H1 (cell line): ENCODE data around the gene ILK. TPM values are rescaled to one million over a fixed set of nuclear protein-coding genes. Genes with fewer than 3 reads are reported as not detected.

Experiments used
- CTCF ChIA-PET: fragments of 300-600 bp; sonication (Branson Sonifier 250); formaldehyde crosslinking; loops from one replicate; lab custom pipeline; 2021; ENCODE audit not compliant: partially characterized antibody; lab: Charles Lee
- POLR2A ChIA-PET: fragments of 300-600 bp; sonication (Branson Sonifier 250); formaldehyde crosslinking; loops from one replicate; lab custom pipeline; 2021; ENCODE audit warnings: inconsistent platforms; ENCODE audit not compliant: partially characterized antibody; lab: Charles Lee
- DNase-seq, 2 experiments: peaks; one replicate each; pipeline versions ENCODE4 v3.0.0 to v3.0.0-alpha.2; 2010 to 2022; ENCODE audit warnings: low spot score in 2 of 2, low read depth in 1 of 2, mixed read lengths in 1 of 2
- FAIRE-seq: peaks from 2 replicates; lab custom pipeline; 2011; peaks lifted over from hg19 to GRCh38; lab: Jason Lieb, UNC
- H2AFZ ChIP-seq: 2 replicates; pipeline ENCODE4 v1.8.1; 2012; ENCODE audit warnings: low read length, inconsistent platforms
- H2AK5ac ChIP-seq: 2 replicates; pipeline ENCODE4 v1.6.1; 2013; ENCODE audit warnings: low read depth, low read length
- H2BK120ac ChIP-seq: replicated peaks from 2 replicates; pipeline ENCODE3; 2013; ENCODE audit warnings: low read depth, low read length, inconsistent platforms
- H2BK12ac ChIP-seq: 2 replicates; pipeline ENCODE4 v1.6.1; 2013; ENCODE audit warnings: low read depth, low read length
- H2BK15ac ChIP-seq: 2 replicates; pipeline ENCODE4 v1.6.1; 2013; ENCODE audit warnings: low read length
- H2BK20ac ChIP-seq: 2 replicates; pipeline ENCODE4 v1.6.1; 2013; ENCODE audit warnings: low read length
- H2BK5ac ChIP-seq: 2 replicates; pipeline ENCODE4 v1.6.1; 2013; ENCODE audit warnings: low read depth, low read length
- H3K14ac ChIP-seq: 2 replicates; pipeline ENCODE4 v1.6.1; 2013; ENCODE audit warnings: inconsistent platforms; ENCODE audit not compliant: insufficient read length
- H3K18ac ChIP-seq: 2 replicates; pipeline ENCODE4 v1.6.1; 2013; ENCODE audit warnings: low read length; ENCODE audit errors: extremely low read depth
- H3K23ac ChIP-seq: 2 replicates; pipeline ENCODE4 v1.6.1; 2013; ENCODE audit warnings: inconsistent platforms; ENCODE audit not compliant: insufficient read length
- H3K23me2 ChIP-seq: 2 replicates; pipeline ENCODE4 v1.6.1; 2013; ENCODE audit warnings: low read depth, low read length
- H3K27ac ChIP-seq: 2 replicates; pipeline ENCODE4 v1.6.1; 2011; ENCODE audit warnings: low read depth, low read length, inconsistent platforms
- H3K27me3 ChIP-seq, 4 experiments: replicated peaks in 1 of 4; 1 replicate in 1 of 4; 2 replicates in 3 of 4; pipeline versions ENCODE4 v1.6.1 to v1.8.1; 2011 to 2013; ENCODE audit warnings: low read length in 3 of 4, mild to moderate bottlenecking in 3 of 4, inconsistent platforms in 2 of 4, mixed read lengths in 2 of 4, moderate library complexity in 1 of 4; ENCODE audit not compliant: control insufficient read depth in 3 of 4, insufficient read depth in 3 of 4; ENCODE audit errors: extremely low read depth in 1 of 4
- H3K36me3 ChIP-seq, 4 experiments: 2 replicates each; pipeline versions ENCODE4 v1.6.1 to v1.8.1; 2011 to 2013; ENCODE audit warnings: mild to moderate bottlenecking in 4 of 4, low read length in 3 of 4, moderate library complexity in 2 of 4, control low read depth in 1 of 4, inconsistent platforms in 1 of 4; ENCODE audit not compliant: insufficient read depth in 4 of 4, control insufficient read depth in 2 of 4
- H3K4ac ChIP-seq: replicated peaks from 2 replicates; pipeline ENCODE3; 2013; ENCODE audit warnings: low read length, low read depth, mixed read lengths, inconsistent platforms; ENCODE audit not compliant: insufficient read length
- H3K4me1 ChIP-seq, 4 experiments: replicated peaks in 1 of 4; 1 replicate in 1 of 4; 2 replicates in 3 of 4; pipeline versions ENCODE4 v1.6.1 to v1.8.1; 2011 to 2013; ENCODE audit warnings: low read length in 3 of 4, inconsistent platforms in 2 of 4, mixed read lengths in 1 of 4; ENCODE audit not compliant: insufficient read depth in 4 of 4, control insufficient read depth in 3 of 4
- H3K4me2 ChIP-seq, 2 experiments: 2 replicates each; pipeline versions ENCODE4 v1.6.1 to v1.8.1; 2011 to 2013; ENCODE audit warnings: low read depth in 2 of 2, low read length in 2 of 2, control low read depth in 1 of 2, inconsistent platforms in 1 of 2, mild to moderate bottlenecking in 1 of 2; ENCODE audit not compliant: insufficient read depth in 1 of 2
- H3K4me3 ChIP-seq, 4 experiments: fragments of 200-600, 300-600 bp in 1 of 4; sonication (generic), shearing (Covaris generic), sonication (Bioruptor Twin) in 1 of 4; 2 replicates each; pipeline versions ENCODE4 v1.5.1 to v1.8.1; 2011 to 2016; ENCODE audit warnings: low read length in 4 of 4, low read depth in 3 of 4, control low read depth in 2 of 4, inconsistent platforms in 2 of 4, mild to moderate bottlenecking in 2 of 4, mixed read lengths in 1 of 4, moderate library complexity in 1 of 4; ENCODE audit not compliant: insufficient read depth in 2 of 4; ENCODE audit errors: extremely low read depth in 1 of 4
- H3K56ac ChIP-seq: replicated peaks from 2 replicates; pipeline ENCODE3; 2013; ENCODE audit warnings: low read depth, mild to moderate bottlenecking, mixed read lengths, low read length, inconsistent platforms; ENCODE audit not compliant: insufficient read length
- H3K79me1 ChIP-seq: 2 replicates; pipeline ENCODE4 v1.6.1; 2013; ENCODE audit warnings: low read depth, low read length, control low read depth
- H3K79me2 ChIP-seq, 2 experiments: 2 replicates each; pipeline versions ENCODE4 v1.6.1 to v1.8.1; 2012 to 2013; ENCODE audit warnings: low read length in 2 of 2, mild to moderate bottlenecking in 2 of 2, inconsistent platforms in 1 of 2; ENCODE audit not compliant: insufficient read depth in 2 of 2, control insufficient read depth in 1 of 2
- H3K9ac ChIP-seq, 4 experiments: replicated peaks in 1 of 4; 1 replicate in 1 of 4; 2 replicates in 3 of 4; pipeline versions ENCODE4 v1.6.1 to v1.8.1; 2011 to 2013; ENCODE audit warnings: low read depth in 3 of 4, low read length in 3 of 4, control low read depth in 2 of 4, mild to moderate bottlenecking in 2 of 4, moderate library complexity in 2 of 4, inconsistent platforms in 1 of 4; ENCODE audit errors: extremely low read depth in 1 of 4
- H3K9me3 ChIP-seq, 2 experiments: 2 replicates each; pipeline versions ENCODE4 v1.6.1 to v1.8.1; 2012 to 2013; ENCODE audit warnings: mild to moderate bottlenecking in 2 of 2, moderate library complexity in 2 of 2, control low read depth in 1 of 2, inconsistent platforms in 1 of 2, low read depth in 1 of 2, low read length in 1 of 2, mixed read lengths in 1 of 2; ENCODE audit not compliant: insufficient read depth in 2 of 2
- H4K20me1 ChIP-seq, 2 experiments: replicated peaks in 1 of 2; 2 replicates each; pipeline versions ENCODE3 to v1.8.1; 2011 to 2013; ENCODE audit warnings: inconsistent platforms in 2 of 2, low read length in 2 of 2, mild to moderate bottlenecking in 1 of 2; ENCODE audit not compliant: insufficient read depth in 2 of 2, control insufficient read depth in 1 of 2
- H4K5ac ChIP-seq: 2 replicates; pipeline ENCODE4 v1.6.1; 2013; ENCODE audit warnings: low read length, low read depth, mixed read lengths, inconsistent platforms; ENCODE audit not compliant: insufficient read length
- H4K8ac ChIP-seq: 2 replicates; pipeline ENCODE4 v1.8.0; 2013; ENCODE audit warnings: mild to moderate bottlenecking, moderate library complexity, low read length, inconsistent platforms; ENCODE audit not compliant: insufficient read depth; ENCODE audit errors: extremely low read depth
- H4K91ac ChIP-seq: replicated peaks from 2 replicates; pipeline ENCODE3; 2013; ENCODE audit warnings: low read length, mixed read lengths, inconsistent platforms; ENCODE audit not compliant: insufficient read length
- BACH1 ChIP-seq: IDR thresholded peaks from 2 replicates; pipeline ENCODE4 v1.6.1; 2012; ENCODE audit warnings: low read length, improper control_type of control experiment
- CHD2 ChIP-seq: IDR thresholded peaks from 2 replicates; pipeline ENCODE4 v1.6.1; 2012; ENCODE audit warnings: low read length, improper control_type of control experiment
- CREB1 ChIP-seq: IDR thresholded peaks from 2 replicates; pipeline ENCODE4 v1.6.1; 2012; ENCODE audit warnings: inconsistent platforms
- CTCF ChIP-seq, 3 experiments: IDR thresholded peaks; 1 replicate in 2 of 3; 2 replicates in 1 of 3; pipeline versions ENCODE4 v1.5.1 to v1.6.1; 2011; ENCODE audit warnings: low read length in 3 of 3, mild to moderate bottlenecking in 3 of 3, inconsistent platforms in 2 of 3, low read depth in 1 of 3, moderate library complexity in 1 of 3; ENCODE audit not compliant: insufficient read depth in 1 of 3; ENCODE audit errors: control extremely low read depth in 1 of 3
- HDAC2 ChIP-seq, 2 experiments: fragments of 300-600 bp in 1 of 2; sonication (generic) in 1 of 2; IDR thresholded peaks; 2 replicates each; pipeline ENCODE4 v1.6.1; 2011 to 2012; ENCODE audit warnings: low read depth in 2 of 2, low read length in 2 of 2, mild to moderate bottlenecking in 2 of 2, moderate library complexity in 2 of 2, borderline replicate concordance in 1 of 2, inconsistent platforms in 1 of 2
- JUN ChIP-seq: IDR thresholded peaks from 2 replicates; pipeline ENCODE4 v1.6.1; 2011; ENCODE audit warnings: low read depth, mild to moderate bottlenecking, improper control_type of control experiment, low read length
- MAX ChIP-seq: IDR thresholded peaks from 2 replicates; pipeline ENCODE4 v1.6.1; 2012; ENCODE audit warnings: inconsistent platforms
- NANOG ChIP-seq: IDR thresholded peaks from 2 replicates; pipeline ENCODE4 v1.6.1; 2011; ENCODE audit warnings: low read length, low read depth, mild to moderate bottlenecking, inconsistent platforms; ENCODE audit not compliant: insufficient read depth, poor library complexity, severe bottlenecking
- POU5F1 ChIP-seq: IDR thresholded peaks from 2 replicates; pipeline ENCODE4 v1.6.1; 2011; ENCODE audit warnings: low read depth, mild to moderate bottlenecking, low read length, moderate library complexity
- RAD21 ChIP-seq, 2 experiments: IDR thresholded peaks in 1 of 2; conservative IDR thresholded peaks in 1 of 2; 2 replicates each; pipeline ENCODE4 v1.6.1; 2011; ENCODE audit warnings: low read depth in 2 of 2, low read length in 2 of 2, improper control_type of control experiment in 1 of 2, inconsistent platforms in 1 of 2, mild to moderate bottlenecking in 1 of 2, moderate library complexity in 1 of 2
- SP4 ChIP-seq: IDR thresholded peaks from 2 replicates; pipeline ENCODE4 v1.6.1; 2012; ENCODE audit warnings: low read length, inconsistent platforms
- WGBS, 2 experiments: shearing (Covaris generic) in 1 of 2; methylation state at CpG; one replicate each; pipeline versions ENCODE4 v1.1.6 to v1.1.7; 2013 to 2015; ENCODE audit warnings: low lambda C conversion rate in 2 of 2, mixed read lengths in 2 of 2, inconsistent platforms in 1 of 2, low coverage in 1 of 2, missing lambda C conversion rate in 1 of 2; ENCODE audit not compliant: insufficient replicate concordance in 2 of 2, insufficient coverage in 1 of 2, insufficient read length in 1 of 2; ENCODE audit errors: extremely low coverage in 1 of 2, missing lambda C conversion rate in 1 of 2; 5-methylcytosine and 5-hydroxymethylcytosine counted together
- polyA plus RNA-seq, 7 experiments: library from polyadenylated mRNA; depleted of rRNA in 3 of 7; stranded (reverse) in 5 of 7; unstranded in 2 of 7; fragments of >200 nt in 5 of 7; fragments of 200-250 nt in 2 of 7; gene quantifications; 1 replicate in 5 of 7; 2 replicates in 1 of 7; 4 replicates in 1 of 7; pipeline versions ENCODE4 v1.2.1 to v1.2.3, GENCODE V29; 2011 to 2013; ENCODE audit warnings: missing spikeins in 2 of 7, mixed read lengths in 2 of 7
- total RNA-seq: library from RNA; stranded (reverse); fragmentation: NEBNext Ultra II Directional; extraction: Animal tissue kit (Norgen Biotek cat#: 25700); gene quantifications from 2 replicates; pipeline ENCODE4 v1.2.1, GENCODE V29; 2021

Gene ILK
- total and polyA plus RNA-seq, 2 of the 8 experiments (the other 6 are each of a cell fraction or from before 2014, with no cell fraction given) = 91.4 to 132 TPM

DNA sequence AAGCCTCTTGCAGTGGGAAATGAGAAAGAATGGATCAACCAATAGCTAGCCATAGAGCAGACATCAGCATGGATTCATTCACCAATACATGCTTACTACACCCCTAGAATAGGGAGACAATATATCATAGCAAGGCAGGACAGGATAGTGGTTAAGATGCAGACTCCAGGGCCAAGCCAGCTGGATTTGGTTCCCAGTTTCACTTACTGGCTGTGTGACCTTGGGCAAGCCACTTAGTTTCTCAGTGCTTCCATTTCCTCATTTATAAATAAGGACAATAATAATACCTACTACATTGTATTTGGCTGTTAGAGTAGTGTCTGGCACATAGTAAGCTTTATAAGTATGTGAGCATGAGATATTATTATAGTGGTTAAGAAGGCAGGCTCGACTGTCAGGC, 44.9 kb downstream of the ILK start:
- Histone ChIP-seq H3K18ac (no peak overlapping the region), H4K8ac (no peak overlapping the region), H2BK12ac (no peak overlapping the region), H3K4me3 (no peak overlapping the region), H2AK5ac (no peak overlapping the region), H3K9ac (no peak overlapping the region), H3K14ac (no peak overlapping the region), H2BK120ac (no peak overlapping the region), H4K5ac (no peak overlapping the region), H3K23ac (no peak overlapping the region), H4K20me1 (peaks cover 0 to 2% of the 10 kb centered on the region in 2 experiments), H3K27ac (no peak overlapping the region), H3K36me3 (no peaks in the 10 kb centered on the region), H2BK15ac (no peak overlapping the region; the same call in 1 of the 2 replicates), H3K56ac (no peak overlapping the region), H3K79me2 (no peaks in the 10 kb centered on the region), H3K4ac (no peak overlapping the region), H4K91ac (no peak overlapping the region), H2BK20ac (no peak overlapping the region), H3K23me2 (no peaks in the 10 kb centered on the region), H3K27me3 (peaks cover 0 to 4% (median 1%) of the 10 kb centered on the region in 4 experiments; a peak in 2 of 7 replicates), H3K4me2 (no peak overlapping the region), H3K4me1 (peaks cover 3 to 10% (median 5%) of the 10 kb centered on the region in 4 experiments; a peak in 6 of 7 replicates), H2AFZ (no peak overlapping the region), H3K79me1 (no peaks in the 10 kb centered on the region), H3K9me3 (no peaks in the 10 kb centered on the region), H2BK5ac (no peak overlapping the region)
- 89% methylated on average over 1 of the region's 1 CpG; no CpG with 5 or more reads in 1 of the 2 experiments for WGBS, 2 experiments
- CTCF ChIA-PET = interaction anchor here (1.4 to 3.6 kb wide), 7 partner anchors 9 to 117 kb away, joined by 3 to 9 read pairs (median 4); no protein-coding TSS in a partner anchor
- DNase-seq (no peak), FAIRE-seq (no peak)
- POLR2A ChIA-PET = interaction anchor here (2.5 to 2.9 kb wide), 2 partner anchors 34 to 37 kb away, joined by 12 to 15 read pairs; partner anchors contain the start of genes MRPL17 and TAF10
- TF ChIP-seq CREB1 (no peak), BACH1 (no peak), MAX (no peak), HDAC2 (IDR thresholded peaks at IDR 0.05; ENCODE audit: borderline replicate concordance in 1 of 2, low read depth in 2 of 2, low read length in 2 of 2) (no peak), CTCF (IDR thresholded peaks at IDR 0.05; ENCODE audit: control extremely low read depth in 1 of 3, insufficient read depth in 1 of 3, low read depth in 1 of 3, low read length in 3 of 3) (no peak), JUN (no peak), CHD2 (no peak), SP4 (no peak), POU5F1 (no peak), RAD21 (IDR thresholded peaks at IDR 0.05 in 1 of 2, conservative IDR thresholded peaks at IDR 0.05 in 1 of 2; ENCODE audit: low read depth in 2 of 2, low read length in 2 of 2) (no peak), NANOG (no peak)
